Heart left ventricle (tissue), 16 donors: ENCODE measurements around the gene RBM20. TPM values are rescaled to one million over a fixed set of nuclear protein-coding genes. Genes with fewer than 3 reads are reported as not detected.
A peak's percentile ranks its signal among the peaks of the same experiment; 100 is the strongest.

ENCODE experiments used
- ATAC-seq, 4 donors: fragments of 200-7000 bp; cut with Tn5 transposase; one replicate each; pipeline ENCODE4 v1.9.1; 2020 to 2022; ENCODE audit warnings: moderate library complexity in 4 of 4, mild to moderate bottlenecking in 3 of 4, moderate number of reproducible peaks in 1 of 4
- DNase-seq, 5 donors: peaks; one replicate each; pipeline ENCODE4 v3.0.0-alpha.2; 2020
- H3K27ac ChIP-seq, 12 donors: fragments of 200-600 bp; sonication (generic) in 4 of 12; one replicate each; pipeline versions ENCODE4 v1.5.0 to v1.8.0; 2016 to 2022; ENCODE audit warnings: mild to moderate bottlenecking in 2 of 12
- H3K27me3 ChIP-seq, 9 donors: fragments of 200-600 bp; sonication (generic) in 2 of 9; one replicate each; pipeline versions ENCODE4 v1.5.1 to v1.8.0; 2016 to 2022; ENCODE audit warnings: mild to moderate bottlenecking in 3 of 9
- H3K36me3 ChIP-seq, 9 donors: fragments of 200-600 bp; sonication (generic) in 2 of 9; one replicate each; pipeline versions ENCODE4 v1.5.0 to v1.8.0; 2018 to 2022; ENCODE audit warnings: mild to moderate bottlenecking in 2 of 9
- H3K4me1 ChIP-seq, 12 donors: fragments of 200-600 bp; sonication (generic) in 4 of 12; one replicate each; pipeline versions ENCODE4 v1.5.0 to v1.8.0; 2016 to 2022; ENCODE audit warnings: mild to moderate bottlenecking in 3 of 12
- H3K4me3 ChIP-seq, 12 donors: fragments of 200-600 bp; sonication (generic) in 4 of 12; one replicate each; pipeline versions ENCODE4 v1.5.0 to v1.8.0; 2017 to 2022; ENCODE audit warnings: mild to moderate bottlenecking in 9 of 12, moderate library complexity in 4 of 12
- H3K9me3 ChIP-seq, 12 donors: fragments of 200-600 bp; sonication (generic) in 4 of 12; one replicate each; pipeline versions ENCODE4 v1.5.0 to v1.8.0; 2016 to 2022; ENCODE audit warnings: mild to moderate bottlenecking in 1 of 12
- POLR2A ChIP-seq, 2 donors: fragments of 450-650 bp; IDR thresholded peaks; one replicate each; pipeline ENCODE4 v1.6.1; 2017; ENCODE audit warnings: antibody characterized with exemption in 2 of 2, mild to moderate bottlenecking in 2 of 2, moderate library complexity in 2 of 2
- WGBS, 4 donors: extraction: QIAGEN DNeasy Blood & Tissue Kit in 2 of 4; methylation state at CpG; one replicate each; pipeline versions ENCODE4 v1.1.5 to v1.1.7; 2013 to 2018; 5-methylcytosine and 5-hydroxymethylcytosine counted together
- intact Hi-C, 10 donors: fragments of 100-400 bp; cut with DNase I; formaldehyde crosslinking; loops; one replicate each; pipeline versions ENCODE4 v1.11.1 to v1.14.2; 2022
- polyA plus RNA-seq, 2 donors: library from polyadenylated mRNA; stranded (reverse); fragments of 200-250 nt; gene quantifications; one replicate each; pipeline ENCODE4 v1.2.3, GENCODE V29; 2013
- total RNA-seq, 9 donors: library from RNA; depleted of rRNA in 2 of 9; stranded (reverse); fragments of >200 nt in 2 of 9; fragmentation: NEBNext Ultra II Directional in 3 of 9; extraction: Animal tissue kit (Norgen Biotek cat#: 25700) in 3 of 9; gene quantifications; one replicate each; pipeline versions ENCODE4 v1.1.0 to v1.2.4, GENCODE V29; 2016 to 2023
- TF ChIP-seq, protein P1 (sequence below), 12 donors: fragments of 200-600 bp; sonication (generic) in 4 of 12; IDR thresholded peaks; one replicate each; pipeline versions ENCODE4 v1.5.0 to v1.8.0; 2018 to 2022; ENCODE audit warnings: antibody characterized with exemption in 12 of 12, mild to moderate bottlenecking in 5 of 12
- donor health status: ischemic (EF 13 %, LVEDD 7.1; RV severe dilation, severe dysfunction).
- donor health status: healthy with polysubstance abuse.
- donor health status: DM: no; HTN: yes; CAD: no.
- donor health status: DM: no; HTN: no; CAD: no.
- donor health status: ischemic (EF 25% LVEDD 6.9; RV normal size, moderate dysfunction).
- donor health status: ischemic (EF 25% LVEDD 5.7; RV mildly dilated, moderate dysfunction).
- donor health status: healthy.
- donor health status: DM: yes; HTN: yes; CAD: no.
- donor health status: ischemic (EF 35%, LVEDD 5.7; RV mildly dilated, moderate dysfunction).
- donor health status: nonischemic (EF 11% LVEDD 7.7; RV severe dilation, severe dysfunction).
- donor health status: DM: yes; HTN: yes; CAD: no.
- donor health status: PGD.
- donor health status: ischemic (EF 29% LVEDD 5.4; RV normal size, mild dysfunction).
- donor health status: nonischemic (EF 23%, LVEDD 6.1; RV moderate dilation, normal function).

Gene RBM20
- total and polyA plus RNA-seq, 11 donors: 29.9 to 152 (median 91.2) TPM

DNA sequence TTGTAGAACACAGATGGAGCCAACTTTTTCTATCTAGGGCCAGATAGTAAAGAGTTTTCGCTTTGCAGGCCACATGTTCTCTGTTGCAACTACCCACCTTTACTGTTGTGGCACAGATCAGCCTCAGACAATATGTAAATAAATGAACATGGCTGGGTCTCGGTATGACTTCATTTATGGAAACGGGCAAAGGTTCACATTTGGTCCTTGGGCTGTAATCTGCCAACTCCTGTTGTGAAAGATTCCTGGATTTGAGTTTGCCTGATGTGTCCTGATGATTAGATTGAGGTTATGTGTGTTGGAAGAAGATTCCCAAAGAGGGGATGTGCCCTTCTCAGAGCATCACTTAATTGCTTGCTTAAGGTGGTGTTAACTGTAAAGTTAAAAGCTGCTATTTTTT lies 38.2 kb downstream of the RBM20 start:
- H3K27me3 ChIP-seq: no peaks in the 10 kb centered on the region
- 56 to 66% (median 61%) methylated on average over 3 of the region's 3 CpGs for WGBS, 4 donors
- peaks cover 0 to 76% (median 11%) of the 10 kb centered on the region in 12 donors for H3K4me1 ChIP-seq
- no peak for DNase-seq
- no peak overlapping the region for H3K4me3 ChIP-seq
- H3K9me3 ChIP-seq: no peaks in the 10 kb centered on the region
- TF ChIP-seq, protein P1, sequence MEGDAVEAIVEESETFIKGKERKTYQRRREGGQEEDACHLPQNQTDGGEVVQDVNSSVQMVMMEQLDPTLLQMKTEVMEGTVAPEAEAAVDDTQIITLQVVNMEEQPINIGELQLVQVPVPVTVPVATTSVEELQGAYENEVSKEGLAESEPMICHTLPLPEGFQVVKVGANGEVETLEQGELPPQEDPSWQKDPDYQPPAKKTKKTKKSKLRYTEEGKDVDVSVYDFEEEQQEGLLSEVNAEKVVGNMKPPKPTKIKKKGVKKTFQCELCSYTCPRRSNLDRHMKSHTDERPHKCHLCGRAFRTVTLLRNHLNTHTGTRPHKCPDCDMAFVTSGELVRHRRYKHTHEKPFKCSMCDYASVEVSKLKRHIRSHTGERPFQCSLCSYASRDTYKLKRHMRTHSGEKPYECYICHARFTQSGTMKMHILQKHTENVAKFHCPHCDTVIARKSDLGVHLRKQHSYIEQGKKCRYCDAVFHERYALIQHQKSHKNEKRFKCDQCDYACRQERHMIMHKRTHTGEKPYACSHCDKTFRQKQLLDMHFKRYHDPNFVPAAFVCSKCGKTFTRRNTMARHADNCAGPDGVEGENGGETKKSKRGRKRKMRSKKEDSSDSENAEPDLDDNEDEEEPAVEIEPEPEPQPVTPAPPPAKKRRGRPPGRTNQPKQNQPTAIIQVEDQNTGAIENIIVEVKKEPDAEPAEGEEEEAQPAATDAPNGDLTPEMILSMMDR (IDR thresholded peaks at IDR 0.05): no peak
- no peak for ATAC-seq
- peak overlapping the region in 11 of 12 donors; percentile 71 to 95 (median 87) for H3K27ac ChIP-seq
- intact Hi-C loops: loop anchor here in 8 of 10 donors (2.0 to 10.0 kb wide), 4 partner anchors 32 to 82 kb away; partner anchors contain the start of gene RBM20 (in 3 of the 8)
- H3K36me3 ChIP-seq: no peaks in the 10 kb centered on the region

DNA sequence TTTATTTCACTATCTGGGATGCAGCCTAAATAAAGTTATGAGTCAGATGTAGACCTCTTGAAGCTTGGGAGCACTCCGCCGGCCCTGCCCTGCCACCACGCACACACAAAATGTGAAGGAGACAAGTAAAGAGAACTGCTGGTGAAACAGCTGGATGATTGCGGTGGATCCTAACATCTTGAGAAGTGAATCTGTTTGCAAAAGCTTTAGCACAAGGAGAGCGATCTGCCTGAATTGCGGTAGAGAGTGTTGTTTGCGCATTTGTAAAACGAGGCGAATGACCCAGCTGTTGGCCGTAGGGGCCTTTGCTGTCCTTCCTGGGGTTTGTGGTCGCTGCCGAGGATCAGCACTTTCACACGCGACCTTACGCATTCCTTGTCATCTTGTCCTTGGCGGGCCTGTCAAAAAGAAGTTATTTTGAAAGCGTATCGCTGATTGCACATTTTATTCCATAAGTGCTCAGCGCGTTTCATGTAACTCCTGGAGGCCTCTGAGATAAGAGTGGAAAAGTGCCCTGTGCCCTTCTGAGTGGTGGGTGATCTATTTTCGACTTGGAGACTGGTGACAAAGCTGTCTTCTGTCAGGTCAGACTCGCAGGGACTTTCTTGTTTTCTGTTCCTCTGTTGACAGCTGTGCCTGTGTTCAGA lies 40.8 kb downstream of the RBM20 start:
- 33 to 54% (median 42%) methylated on average over 22 of the region's 22 CpGs for WGBS, 4 donors
- no peaks in the 10 kb centered on the region for H3K9me3 ChIP-seq
- H3K4me1 ChIP-seq: peaks cover 0 to 70% (median 13%) of the 10 kb centered on the region in 12 donors
- peak overlapping the region in 2 of 12 donors; percentile 12 to 15 for H3K4me3 ChIP-seq
- H3K27ac ChIP-seq: peak overlapping the region; percentile 71 to 95 (median 87)
- intact Hi-C loops: loop anchor here in 7 of 10 donors (2.0 to 10.0 kb wide), 5 partner anchors 14 to 80 kb away; partner anchors contain the start of gene RBM20 (in 3 of the 7)
- TF ChIP-seq, protein P1 (IDR thresholded peaks at IDR 0.05): no peak
- peak in 1 of 2 donors; percentile 18 for TF ChIP-seq POLR2A (IDR thresholded peaks at IDR 0.05)
- H3K27me3 ChIP-seq: no peaks in the 10 kb centered on the region
- ATAC-seq (peak; percentile 84 to 92 (median 88)), DNase-seq (peak in 4 of 5 donors; percentile 56 to 68 (median 64))
- no peaks in the 10 kb centered on the region for H3K36me3 ChIP-seq

DNA sequence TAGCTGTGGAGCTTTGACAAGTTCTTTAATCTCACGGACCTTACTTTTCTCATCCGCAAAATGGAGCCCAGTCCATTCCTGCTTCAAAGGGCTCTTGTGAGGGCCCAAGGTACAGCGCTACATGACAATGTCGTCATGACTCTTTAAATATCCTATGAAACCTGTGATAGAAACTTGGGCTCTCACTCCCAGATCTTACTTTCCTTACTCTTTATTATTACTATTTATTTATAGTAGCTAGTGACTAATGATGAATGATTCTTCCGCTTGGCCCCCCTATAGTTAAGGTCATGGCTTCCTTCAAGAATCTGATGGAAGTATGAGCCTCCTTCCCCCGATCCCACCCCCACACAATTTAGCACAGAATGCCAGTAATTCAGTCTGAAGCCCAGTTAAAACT lies 41.9 kb downstream of the RBM20 start:
- H3K27me3 ChIP-seq: no peaks in the 10 kb centered on the region
- H3K9me3 ChIP-seq: no peaks in the 10 kb centered on the region
- TF ChIP-seq, protein P1 (IDR thresholded peaks at IDR 0.05): no peak
- TF ChIP-seq POLR2A (IDR thresholded peaks at IDR 0.05): no peak
- H3K27ac ChIP-seq: peak overlapping the region; percentile 72 to 95 (median 86)
- peaks cover 0 to 60% (median 14%) of the 10 kb centered on the region in 12 donors for H3K4me1 ChIP-seq
- no peaks in the 10 kb centered on the region for H3K36me3 ChIP-seq
- no peak for DNase-seq
- H3K4me3 ChIP-seq: peak overlapping the region in 6 of 12 donors; percentile 15 to 29 (median 25)
- ATAC-seq: peak in 3 of 4 donors; percentile 23 to 52 (median 40)
- WGBS, 4 donors: 56 to 69% (median 67%) methylated on average over 6 of the region's 6 CpGs
- intact Hi-C loops: loop anchor here in 1 of 10 donors (10.0 kb wide), 1 partner anchor 79 kb away; no protein-coding TSS in a partner anchor

DNA sequence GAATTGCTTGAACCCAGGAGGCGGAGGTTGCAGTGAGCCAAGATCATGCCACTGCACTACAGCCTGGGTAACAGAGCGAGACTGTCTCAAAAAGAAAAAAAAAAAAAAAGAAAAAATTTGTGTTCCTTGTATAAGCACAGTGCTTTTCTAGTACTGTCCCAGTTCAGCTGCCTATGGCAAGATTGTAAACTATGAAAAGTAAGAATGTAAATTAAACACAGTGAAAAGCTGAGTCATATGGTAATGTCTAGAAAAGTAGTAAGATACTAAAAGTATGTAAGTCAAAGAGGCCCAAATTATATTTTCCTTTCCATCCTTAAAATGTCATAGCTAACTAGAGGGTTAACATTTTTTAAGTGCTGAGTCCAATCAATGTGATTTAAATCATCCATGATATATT lies 42.8 kb downstream of the RBM20 start:
- intact Hi-C loops: loop anchor here in 1 of 10 donors (10.0 kb wide), 1 partner anchor 78 kb away; no protein-coding TSS in a partner anchor
- peaks cover 0 to 53% (median 14%) of the 10 kb centered on the region in 12 donors for H3K4me1 ChIP-seq
- H3K27ac ChIP-seq: peak overlapping the region; percentile 21 to 95 (median 85)
- no peak for ATAC-seq
- TF ChIP-seq, protein P1 (IDR thresholded peaks at IDR 0.05): no peak
- no peak for TF ChIP-seq POLR2A (IDR thresholded peaks at IDR 0.05)
- no peaks in the 10 kb centered on the region for H3K36me3 ChIP-seq
- no peak overlapping the region for H3K4me3 ChIP-seq
- H3K9me3 ChIP-seq: peaks cover 0 to 8% (median 0%) of the 10 kb centered on the region in 12 donors
- H3K27me3 ChIP-seq: no peaks in the 10 kb centered on the region
- 83 to 89% (median 85%) methylated on average over 2 of the region's 2 CpGs for WGBS, 4 donors
- no peak for DNase-seq
